Astrocyte of the spinal cord (primary cell): ENCODE measurements around the gene ARPC2.

Experiments used
- DNase-seq: peaks from one replicate; pipeline ENCODE4 v3.0.0; 2011; ENCODE audit warnings: low read depth, low spot score
- H3K4me3 ChIP-seq: 2 replicates; pipeline ENCODE4 v1.5.1; 2011; ENCODE audit warnings: low read depth, mild to moderate bottlenecking, low read length, moderate library complexity
- in situ Hi-C: cut with HindIII; loops from 2 replicates; pipeline ENCODE4 v1.10.0; 2017; ENCODE audit warnings: low sequenced_read_pairs
- TF ChIP-seq, protein P1 (sequence below): IDR thresholded peaks from 2 replicates; pipeline ENCODE4 v1.5.1; 2012; ENCODE audit warnings: low read depth, mild to moderate bottlenecking, low read length, inconsistent platforms

Gene ARPC2

GRCh38 chr2:218257390-218257981 lies 40.5 kb downstream of the ARPC2 start:
- no peak overlapping the region for H3K4me3 ChIP-seq
- DNase-seq: no peak
- TF ChIP-seq, protein P1, sequence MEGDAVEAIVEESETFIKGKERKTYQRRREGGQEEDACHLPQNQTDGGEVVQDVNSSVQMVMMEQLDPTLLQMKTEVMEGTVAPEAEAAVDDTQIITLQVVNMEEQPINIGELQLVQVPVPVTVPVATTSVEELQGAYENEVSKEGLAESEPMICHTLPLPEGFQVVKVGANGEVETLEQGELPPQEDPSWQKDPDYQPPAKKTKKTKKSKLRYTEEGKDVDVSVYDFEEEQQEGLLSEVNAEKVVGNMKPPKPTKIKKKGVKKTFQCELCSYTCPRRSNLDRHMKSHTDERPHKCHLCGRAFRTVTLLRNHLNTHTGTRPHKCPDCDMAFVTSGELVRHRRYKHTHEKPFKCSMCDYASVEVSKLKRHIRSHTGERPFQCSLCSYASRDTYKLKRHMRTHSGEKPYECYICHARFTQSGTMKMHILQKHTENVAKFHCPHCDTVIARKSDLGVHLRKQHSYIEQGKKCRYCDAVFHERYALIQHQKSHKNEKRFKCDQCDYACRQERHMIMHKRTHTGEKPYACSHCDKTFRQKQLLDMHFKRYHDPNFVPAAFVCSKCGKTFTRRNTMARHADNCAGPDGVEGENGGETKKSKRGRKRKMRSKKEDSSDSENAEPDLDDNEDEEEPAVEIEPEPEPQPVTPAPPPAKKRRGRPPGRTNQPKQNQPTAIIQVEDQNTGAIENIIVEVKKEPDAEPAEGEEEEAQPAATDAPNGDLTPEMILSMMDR: peak; percentile 68
- in situ Hi-C loops: no loop called here

DNA sequence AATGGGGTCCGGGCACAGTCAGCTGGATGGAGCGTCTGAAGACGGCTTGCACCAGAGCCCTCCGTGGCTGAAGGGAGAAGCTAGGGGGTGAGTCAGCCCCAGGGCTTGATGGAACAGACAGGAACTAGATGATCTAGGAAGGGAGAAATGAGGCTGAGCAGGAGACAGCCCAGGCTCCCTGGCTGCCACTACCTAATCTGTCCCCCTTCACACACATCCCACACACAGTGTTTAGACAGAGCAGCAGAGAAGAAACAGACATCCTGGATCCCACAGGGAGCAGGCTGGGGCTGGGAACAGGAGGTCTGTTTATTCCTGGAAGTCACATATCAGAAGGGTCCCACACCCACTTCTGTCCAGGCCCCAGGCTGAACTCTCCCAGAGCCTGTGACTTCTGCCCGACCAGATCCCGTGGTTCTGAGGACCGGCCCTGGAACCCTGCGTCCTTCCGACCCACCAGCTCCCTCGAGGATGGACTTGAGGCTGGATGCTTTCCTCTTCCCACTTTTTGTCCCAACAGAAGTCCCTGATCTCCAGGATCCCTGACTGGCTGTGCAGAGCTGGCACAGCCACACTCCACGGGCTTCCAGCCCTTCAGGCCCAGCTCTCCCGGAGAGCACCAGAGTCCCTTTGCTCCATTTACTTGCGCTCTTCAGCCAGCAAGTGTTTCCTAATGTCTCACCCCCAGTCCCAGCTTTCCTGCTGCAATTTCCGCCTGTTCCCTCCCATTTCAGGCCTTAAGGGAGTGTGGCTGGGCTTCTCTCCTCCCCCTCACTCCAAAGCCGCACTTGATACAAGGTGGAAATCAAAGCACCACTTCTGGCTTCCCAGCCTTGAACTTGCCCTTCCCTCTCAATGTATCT lies 42.3 kb downstream of the ARPC2 start:
- TF ChIP-seq, protein P1: no peak
- in situ Hi-C loops: no loop called here
- H3K4me3 ChIP-seq: no peak overlapping the region
- DNase-seq: peak; percentile 58

- DNase-seq: no peak
- TF ChIP-seq, protein P1: no peak
- in situ Hi-C loops: no loop called here
- no peak overlapping the region for H3K4me3 ChIP-seq
These were observed 43.2 kb downstream of the ARPC2 start for GRCh38 chr2:218260166-218260565.

- TF ChIP-seq, protein P1: no peak
- H3K4me3 ChIP-seq: no peak within 1 kb of the TSS
- in situ Hi-C loops: no loop called here
- no peak for DNase-seq
These were observed 43.9 kb downstream of the ARPC2 start, which contains the start of gene GPBAR1 for GRCh38 chr2:218260742-218261422. Gene GPBAR1, plus strand, starts transcription at chr2:218261015. Its CDS starts 1,710 bp downstream, at chr2:218262725.

DNA sequence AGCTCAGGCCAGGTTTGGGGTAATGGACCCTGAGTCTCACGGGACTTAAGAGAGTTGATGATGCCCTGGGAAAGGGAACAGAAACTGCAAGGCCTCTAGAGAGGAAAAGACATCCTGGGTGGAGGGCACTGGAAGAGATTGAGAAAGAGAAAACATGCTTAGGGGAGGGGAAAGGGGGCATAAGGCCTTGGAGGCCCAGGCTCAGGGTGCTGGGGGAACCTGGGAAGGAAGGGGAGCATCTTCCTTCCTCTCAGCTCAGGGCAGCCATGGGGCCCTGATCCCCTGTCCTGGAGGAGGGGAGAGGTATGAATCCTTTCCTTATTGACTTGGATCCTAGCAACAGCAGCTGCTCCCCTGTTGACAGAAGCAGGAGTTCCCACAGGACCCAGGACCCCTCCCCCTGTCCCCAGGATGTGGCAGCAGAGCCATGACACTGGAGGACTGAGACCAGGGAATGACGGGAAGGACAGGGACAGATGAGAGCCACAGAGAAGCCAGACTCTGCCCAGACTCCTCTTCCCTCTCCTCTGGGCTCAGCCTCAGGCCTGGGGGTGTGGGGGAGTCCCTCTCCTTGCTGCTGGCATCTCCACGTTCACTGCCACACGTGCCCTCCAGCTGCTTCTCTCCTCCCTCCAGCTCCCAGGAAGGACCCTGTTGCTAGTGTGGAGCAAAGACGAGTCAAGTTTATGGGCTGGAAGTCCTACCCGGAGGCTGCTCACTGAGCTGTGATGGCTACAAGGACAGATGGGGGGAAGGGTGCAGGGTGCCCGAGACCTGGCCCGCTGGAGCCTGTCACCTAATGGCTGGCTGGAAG lies 44.6 kb downstream of the ARPC2 start:
- TF ChIP-seq, protein P1: no peak
- DNase-seq: no peak
- in situ Hi-C loops: no loop called here
- no peak overlapping the region for H3K4me3 ChIP-seq

DNA sequence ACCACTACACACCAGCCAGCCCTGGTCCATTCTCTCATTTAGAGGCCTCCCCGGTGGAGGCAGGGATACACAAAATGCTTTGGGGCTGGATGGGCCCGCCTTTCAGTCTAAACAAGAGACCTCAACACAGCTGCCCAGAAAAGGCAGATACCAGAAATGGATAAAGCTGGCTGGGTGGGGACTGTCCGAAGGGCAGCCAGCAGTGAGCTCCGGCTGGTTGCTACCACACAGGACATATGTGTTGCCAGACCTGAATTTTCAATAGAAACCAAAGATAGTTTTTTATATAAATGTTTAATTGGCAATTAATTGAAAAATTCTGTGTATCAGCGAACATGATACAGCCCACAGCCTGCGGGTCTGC lies 45.2 kb downstream of the ARPC2 start:
- H3K4me3 ChIP-seq: no peak overlapping the region
- in situ Hi-C loops: no loop called here
- TF ChIP-seq, protein P1: no peak
- DNase-seq: no peak
